Endothelial cell of umbilical vein (primary cell): ENCODE results near the gene FUZ.
A peak's percentile ranks its signal among the peaks of the same experiment; 100 is the strongest.

Experiments
- EZH2 ChIP-seq: IDR thresholded peaks from 2 replicates; pipeline ENCODE4 v1.6.1; 2012; ENCODE audit warnings: borderline replicate concordance, low read depth, mild to moderate bottlenecking, moderate library complexity, low read length, inconsistent platforms; ENCODE audit not compliant: severe bottlenecking
- POLR2A ChIP-seq: IDR thresholded peaks from 2 replicates; pipeline ENCODE4 v1.6.1; 2012; ENCODE audit warnings: low read depth, mild to moderate bottlenecking, control low read depth, low read length

- peak; percentile 72 for TF ChIP-seq POLR2A
- TF ChIP-seq EZH2, result no peak
Observed at GRCh38 chr19:49766007-49766929, 46.8 kb downstream of the FUZ start.
